HG02678 (cell line): Measurements from ENCODE around the gene CD36.
A peak's percentile ranks its signal among the peaks of the same experiment; 100 is the strongest.

ENCODE experiments used
- ATAC-seq: cut with Tn5 transposase; IDR thresholded peaks from one replicate; pipeline ENCODE4 v1.9.1; 2021; ENCODE audit warnings: mild to moderate bottlenecking, moderate library complexity; ENCODE audit not compliant: unreplicated experiment

CD36 gene

GRCh38 chr7:80686576-80686975, 48.1 kb downstream of the CD36 start:
- no peak for ATAC-seq

DNA sequence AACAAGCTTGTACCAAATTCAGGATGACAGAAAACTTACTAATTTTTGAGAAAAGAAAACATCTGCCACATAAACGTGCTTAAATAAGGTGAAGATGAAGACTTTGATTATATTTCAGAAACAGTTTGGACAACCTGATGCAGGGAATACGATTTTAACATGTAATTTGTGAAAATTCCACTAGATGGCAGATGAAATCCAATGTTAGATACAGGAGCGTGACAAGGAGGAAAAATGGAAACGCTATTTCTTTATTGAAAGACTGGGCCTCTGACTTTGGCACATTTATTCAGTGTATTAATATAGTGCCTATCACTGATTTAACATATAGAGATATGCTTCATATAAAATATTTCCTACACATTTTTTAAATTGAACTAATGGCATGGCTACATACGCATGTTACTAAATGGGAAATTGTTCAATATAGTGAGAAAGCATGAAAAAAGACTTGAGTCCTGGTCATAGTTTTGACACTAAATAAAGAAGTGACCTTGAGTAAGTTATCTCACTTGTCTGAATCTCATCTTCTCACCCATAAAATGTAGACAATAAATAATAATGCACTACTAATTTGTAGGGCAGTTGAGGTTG, 60.7 kb downstream of the CD36 start:
- peak; percentile 75 for ATAC-seq

- no peak for ATAC-seq
Observed at GRCh38 chr7:80699721-80700256, 61.3 kb downstream of the CD36 start.

- ATAC-seq = no peak
Observed at GRCh38 chr7:80703272-80703671, 64.8 kb downstream of the CD36 start.

- ATAC-seq = no peak
Observed at GRCh38 chr7:80705130-80705781, 66.8 kb downstream of the CD36 start.

DNA sequence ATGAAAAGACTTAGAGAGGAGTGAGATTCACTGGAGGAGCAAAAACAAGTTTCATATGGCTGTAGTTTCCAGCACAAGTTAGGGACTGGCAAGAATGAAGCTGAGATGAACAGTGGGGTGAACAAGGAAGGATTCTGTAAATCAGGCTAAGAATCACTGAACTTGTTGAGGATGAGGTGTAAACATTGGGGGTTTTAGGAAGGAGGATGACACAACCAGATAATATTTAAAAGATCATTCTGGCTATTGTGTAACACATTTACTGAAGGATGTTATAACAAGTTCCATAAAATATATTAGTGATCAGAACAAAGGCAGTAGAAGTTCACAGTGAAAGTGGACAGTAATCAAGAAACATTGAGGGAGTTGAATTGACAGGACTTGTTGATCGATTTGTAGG, 68.9 kb downstream of the CD36 start:
- no peak for ATAC-seq

- no peak for ATAC-seq
Observed at GRCh38 chr7:80708123-80708522, 69.7 kb downstream of the CD36 start.

DNA sequence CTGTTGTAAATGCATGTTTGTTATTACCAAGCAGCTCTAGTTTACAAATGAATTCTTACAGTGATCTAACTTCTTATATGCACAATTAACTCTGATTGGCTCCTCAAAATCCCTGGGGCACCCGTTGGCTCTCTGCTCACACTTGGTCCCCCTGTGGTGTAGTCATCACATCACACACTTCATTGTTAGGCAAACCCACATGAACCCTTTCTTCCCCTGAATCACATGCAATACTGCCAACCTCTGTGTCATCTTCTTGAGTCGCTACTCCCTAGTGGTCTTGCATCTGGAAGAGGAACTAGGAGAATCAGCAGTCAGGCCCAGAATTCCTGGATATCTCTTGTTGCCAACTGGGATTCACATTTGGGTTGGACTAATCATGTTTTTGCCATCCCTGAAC, 73.1 kb downstream of the CD36 start:
- no peak for ATAC-seq

- no peak for ATAC-seq
Observed at GRCh38 chr7:80719261-80719660, 80.8 kb downstream of the CD36 start.

- no peak for ATAC-seq
Observed at GRCh38 chr7:80720146-80720545, 81.7 kb downstream of the CD36 start.

DNA sequence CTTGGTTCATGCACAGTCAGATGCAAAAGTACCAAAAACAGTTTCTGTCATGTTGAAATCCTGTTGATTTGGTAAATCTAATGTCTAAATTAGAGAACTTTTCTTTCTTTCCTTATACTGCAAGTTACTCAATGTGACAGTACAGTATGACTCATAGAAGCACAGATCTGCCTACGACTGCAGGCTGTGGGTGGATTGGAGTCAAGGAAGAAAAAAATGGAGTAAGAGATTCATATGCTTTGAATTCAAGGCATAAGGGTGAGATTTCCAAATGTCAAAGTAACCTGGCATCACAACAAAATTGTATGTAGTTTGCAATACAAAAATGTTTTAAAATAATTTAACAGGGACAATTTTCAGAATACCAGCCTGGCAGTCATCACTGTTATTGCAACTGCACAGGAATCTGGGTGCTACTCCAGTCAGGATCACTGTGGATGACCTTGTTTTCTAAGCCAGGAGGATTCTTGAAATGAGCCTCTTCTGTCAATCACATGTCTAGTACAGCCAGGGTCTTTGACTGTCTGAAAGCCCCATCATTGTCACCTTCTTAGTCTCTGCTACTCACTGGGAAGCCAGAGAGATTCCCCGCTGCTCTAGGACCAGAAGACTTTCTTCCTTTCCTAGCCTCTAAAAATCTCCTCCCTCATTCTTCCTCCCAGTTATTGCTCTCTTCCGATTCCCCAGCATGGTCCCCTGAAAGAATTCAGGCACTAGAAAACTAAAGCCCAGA, 83.6 kb downstream of the CD36 start:
- ATAC-seq = no peak

DNA sequence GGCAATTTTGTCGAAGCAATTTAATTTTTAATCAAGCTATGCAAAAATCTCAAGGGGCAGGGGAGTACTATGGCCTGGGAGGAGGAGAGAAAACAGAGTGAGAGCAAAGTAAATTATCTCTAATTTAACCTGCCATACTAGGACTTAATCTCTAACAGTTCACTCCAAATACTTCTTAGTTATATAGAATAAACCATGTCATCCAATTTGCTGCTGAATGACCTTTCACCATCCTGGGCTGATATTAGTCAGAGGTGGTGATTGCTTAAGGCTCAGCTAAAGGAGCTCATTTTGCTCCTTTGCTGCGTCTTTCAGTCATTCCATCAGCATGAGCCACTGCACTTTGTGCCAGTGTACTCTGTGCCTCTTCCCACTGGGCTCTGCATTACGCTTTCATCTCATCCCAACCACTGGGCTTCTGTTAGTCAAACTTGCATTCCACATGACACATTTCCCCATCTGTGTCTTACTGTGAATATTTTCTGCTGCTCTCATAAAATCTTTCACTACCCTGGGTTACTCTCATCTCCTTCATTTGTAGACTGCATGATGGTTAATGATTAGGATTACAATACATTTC, 84.3 kb downstream of the CD36 start:
- ATAC-seq = no peak

GRCh38 chr7:80724249-80724871, 85.9 kb downstream of the CD36 start:
- ATAC-seq = no peak

GRCh38 chr7:80725181-80725611, 86.8 kb downstream of the CD36 start:
- ATAC-seq = no peak
